WTC11 (cell line): Measurements from ENCODE around the gene KAT8. TPM values are rescaled to one million over a fixed set of nuclear protein-coding genes. Genes with fewer than 3 reads are reported as not detected.

Source experiments
- ATAC-seq: fragments of 200-7000 bp; cut with Tn5 transposase; 2 replicates; pipeline ENCODE4 v1.10.0; 2021; ENCODE audit warnings: mild to moderate bottlenecking, moderate library complexity
- CTCF ChIA-PET: fragments of 300-600 bp; sonication (Branson Sonifier 250); formaldehyde crosslinking; loops from one replicate; lab custom pipeline; 2021; ENCODE audit warnings: antibody characterized with exemption; lab: Charles Lee
- POLR2A ChIA-PET: fragments of 350-600 bp; sonication (Branson Sonifier 250); formaldehyde crosslinking; loops from one replicate; lab custom pipeline; 2021; ENCODE audit warnings: antibody characterized with exemption; lab: Charles Lee
- DNase-seq: peaks from one replicate; pipeline ENCODE4 v3.0.0; 2021; ENCODE audit warnings: low spot score
- H3K27ac Mint-ChIP-seq: 2 replicates; pipeline ENCODE4 v1.8.0; 2021; ENCODE audit warnings: mixed read lengths
- H3K27me3 Mint-ChIP-seq: 2 replicates; pipeline ENCODE4 v1.8.0; 2021; ENCODE audit warnings: low read depth, mild to moderate bottlenecking, moderate library complexity, mixed read lengths
- H3K36me3 Mint-ChIP-seq: 2 replicates; pipeline ENCODE4 v1.8.0; 2021; ENCODE audit warnings: mixed read lengths
- H3K4me1 Mint-ChIP-seq: 2 replicates; pipeline ENCODE4 v1.8.0; 2022; ENCODE audit warnings: mixed read lengths
- H3K4me3 Mint-ChIP-seq: 2 replicates; pipeline ENCODE4 v1.8.0; 2021; ENCODE audit warnings: mild to moderate bottlenecking, moderate library complexity, mixed read lengths
- H3K9me3 Mint-ChIP-seq: 2 replicates; pipeline ENCODE4 v1.8.0; 2021; ENCODE audit warnings: mixed read lengths
- CREM ChIP-seq: sonication (generic); formaldehyde crosslinking; IDR thresholded peaks from 2 replicates; pipeline ENCODE4 v1.8.1; 2022; ENCODE audit warnings: mild to moderate bottlenecking, missing genetic modification reagents, moderate library complexity
- GABPB1 ChIP-seq: sonication (generic); formaldehyde crosslinking; IDR thresholded peaks from 2 replicates; pipeline ENCODE4 v1.8.1; 2023; ENCODE audit warnings: mild to moderate bottlenecking, missing genetic modification reagents
- KAT7 ChIP-seq: sonication (generic); formaldehyde crosslinking; IDR thresholded peaks from 2 replicates; pipeline ENCODE4 v1.8.1; 2023; ENCODE audit warnings: missing genetic modification reagents, mild to moderate bottlenecking, borderline replicate concordance
- NR2C2 ChIP-seq: sonication (generic); formaldehyde crosslinking; IDR thresholded peaks from 2 replicates; pipeline ENCODE4 v1.8.0; 2022; ENCODE audit warnings: mild to moderate bottlenecking, missing genetic modification reagents
- SOX15 ChIP-seq: fragments of 250-450 bp; sonication (Bioruptor Pico); IDR thresholded peaks from 2 replicates; pipeline ENCODE4 v1.9.0; 2021; ENCODE audit warnings: mild to moderate bottlenecking
- TEAD1 ChIP-seq: sonication (generic); formaldehyde crosslinking; IDR thresholded peaks from 2 replicates; pipeline ENCODE4 v1.8.0; 2022; ENCODE audit warnings: mild to moderate bottlenecking, missing genetic modification reagents
- ZNF263 ChIP-seq: sonication (generic); formaldehyde crosslinking; IDR thresholded peaks from 2 replicates; pipeline ENCODE4 v1.8.1; 2022; ENCODE audit warnings: low read depth, mild to moderate bottlenecking, moderate library complexity, missing genetic modification reagents
- ZNF396 ChIP-seq: fragments of 250-450 bp; sonication (Bioruptor Pico); IDR thresholded peaks from 2 replicates; pipeline ENCODE4 v1.8.0; 2021; ENCODE audit warnings: mild to moderate bottlenecking, moderate library complexity, borderline replicate concordance
- ZNF423 ChIP-seq: fragments of 250-450 bp; sonication (Bioruptor Pico); IDR thresholded peaks from 2 replicates; pipeline ENCODE4 v2.1.2; 2022; ENCODE audit warnings: mild to moderate bottlenecking, moderate library complexity
- total RNA-seq: library from RNA; stranded (reverse); gene quantifications from 3 replicates; pipeline ENCODE4 v1.2.3, GENCODE V29; 2021
- TF ChIP-seq, protein P1 (sequence below): fragments of 250-450 bp; sonication (Bioruptor Pico); IDR thresholded peaks from 2 replicates; pipeline ENCODE4 v1.8.0; 2021; ENCODE audit warnings: mild to moderate bottlenecking
- TF ChIP-seq, protein P2 (sequence below): fragments of 250-450 bp; sonication (Bioruptor Pico); IDR thresholded peaks from 2 replicates; pipeline ENCODE4 v2.1.2; 2022; ENCODE audit warnings: mild to moderate bottlenecking, moderate library complexity
- TF ChIP-seq, protein P3 (sequence below): sonication (generic); formaldehyde crosslinking; IDR thresholded peaks from 2 replicates; pipeline ENCODE4 v1.8.1; 2023; ENCODE audit warnings: mild to moderate bottlenecking, moderate library complexity, missing genetic modification reagents
- TF ChIP-seq, protein P4 (sequence below): fragments of 250-450 bp; sonication (Bioruptor Pico); IDR thresholded peaks from 2 replicates; pipeline ENCODE4 v1.9.0; 2021; ENCODE audit warnings: mild to moderate bottlenecking, borderline replicate concordance
- TF ChIP-seq, protein P5 (sequence below): sonication (generic); formaldehyde crosslinking; IDR thresholded peaks from 2 replicates; pipeline ENCODE4 v1.8.0; 2023; ENCODE audit warnings: missing genetic modification reagents, mild to moderate bottlenecking, borderline replicate concordance
- TF ChIP-seq, protein P6 (sequence below): sonication (generic); formaldehyde crosslinking; IDR thresholded peaks from 2 replicates; pipeline ENCODE4 v1.8.1; 2023; ENCODE audit warnings: mild to moderate bottlenecking, missing genetic modification reagents, borderline replicate concordance

The KAT8 gene
- total RNA-seq, 1 experiment from 2014 or later = 70.8 TPM

DNA sequence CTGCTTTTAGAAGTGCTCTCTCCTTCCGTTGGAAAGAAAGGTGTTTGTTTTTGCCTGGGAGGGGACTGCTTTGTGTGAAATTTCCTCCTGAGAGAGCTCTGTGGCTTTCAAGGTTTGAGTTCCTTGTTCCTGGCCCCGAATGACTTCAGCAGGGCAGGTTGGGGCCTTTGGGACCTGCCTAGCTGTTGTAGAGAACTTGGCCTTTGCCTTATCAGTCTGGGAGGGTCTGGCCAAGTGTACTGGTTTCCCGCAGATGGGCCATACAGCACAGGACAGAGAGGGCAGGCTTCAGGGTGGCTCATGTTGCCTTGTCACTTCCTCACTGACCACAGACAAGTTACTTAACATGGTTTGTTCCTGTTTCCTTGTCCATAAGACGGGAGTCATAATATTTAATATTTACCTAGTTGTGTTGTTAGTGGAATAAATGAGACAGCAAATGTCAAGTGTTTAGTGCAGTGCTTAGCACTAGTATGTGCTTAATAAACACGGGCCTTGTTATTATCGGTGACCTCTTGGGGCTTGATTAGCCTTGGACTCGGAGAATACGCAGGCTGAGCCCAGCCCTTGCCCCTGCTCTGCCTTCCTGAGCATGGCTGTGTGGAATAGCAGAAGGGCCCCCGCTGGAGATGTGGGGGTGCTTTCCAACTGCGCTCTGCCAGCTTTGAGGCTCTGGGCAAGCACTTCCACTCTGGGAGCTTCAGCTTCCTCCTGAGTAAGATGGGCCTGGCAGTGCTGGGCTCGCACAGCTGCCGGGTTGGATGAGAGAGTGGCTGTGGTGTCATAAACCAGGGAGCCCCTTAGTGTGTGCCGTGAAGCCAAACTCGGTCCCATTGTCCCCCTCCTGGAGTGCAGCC is 11.5 kb downstream of the KAT8 start (continued):
- no peak for TF ChIP-seq TEAD1 (CRISPR knock-in tag)

DNA sequence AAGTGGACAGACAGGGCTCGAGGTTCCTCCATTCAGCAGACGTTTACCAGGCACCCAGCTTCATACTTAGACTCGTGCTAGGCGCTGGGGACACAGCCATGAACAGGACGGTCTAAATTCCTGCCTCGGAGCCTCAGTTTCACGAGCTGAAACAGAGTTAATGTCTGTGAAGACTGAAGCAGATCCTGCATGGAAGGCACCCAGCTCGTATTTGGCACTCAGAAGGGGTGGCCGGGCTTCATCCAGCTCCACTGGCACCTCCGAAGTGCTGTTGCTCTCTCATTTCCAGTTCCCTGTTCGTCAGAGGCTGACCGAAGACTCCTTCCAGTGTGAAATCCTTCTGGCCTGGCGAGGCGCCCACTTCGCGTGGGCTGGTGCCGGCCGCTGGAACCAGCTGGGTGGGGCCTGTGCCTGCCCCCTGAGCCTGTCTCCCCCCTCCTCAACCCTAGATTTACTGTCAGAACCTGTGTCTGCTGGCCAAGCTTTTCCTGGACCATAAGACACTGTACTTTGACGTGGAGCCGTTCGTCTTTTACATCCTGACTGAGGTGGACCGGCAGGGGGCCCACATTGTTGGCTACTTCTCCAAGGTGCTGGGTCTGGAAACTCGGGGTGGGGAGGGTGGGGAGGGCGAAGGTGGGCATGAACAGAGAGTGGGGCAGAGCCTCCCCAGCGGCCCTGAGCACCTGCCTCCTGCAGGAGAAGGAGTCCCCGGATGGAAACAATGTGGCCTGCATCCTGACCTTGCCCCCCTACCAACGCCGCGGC is 12.3 kb downstream of the KAT8 start:
- POLR2A ChIA-PET = interaction anchor here (0.9 to 1.8 kb wide), 4 partner anchors 9 to 50 kb away, joined by 3 to 20 read pairs (median 4); partner anchors contain the start of genes FUS and KAT8
- ATAC-seq = no peak
- no peaks in the 10 kb centered on the region for H3K27me3 Mint-ChIP-seq
- H3K9me3 Mint-ChIP-seq = no peaks in the 10 kb centered on the region
- peaks cover 44% of the 10 kb centered on the region for H3K4me1 Mint-ChIP-seq
- CTCF ChIA-PET = interaction anchor here (1.8 to 3.3 kb wide), 3 partner anchors 12 to 145 kb away, joined by 10 to 25 read pairs (median 12); partner anchors contain the start of genes HSD3B7 and KAT8
- DNase-seq = no peak
- H3K36me3 Mint-ChIP-seq = peaks cover 31% of the 10 kb centered on the region
- peak overlapping the region; percentile 66 for H3K27ac Mint-ChIP-seq
- no peak overlapping the region for H3K4me3 Mint-ChIP-seq
- TF ChIP-seq, protein P1, sequence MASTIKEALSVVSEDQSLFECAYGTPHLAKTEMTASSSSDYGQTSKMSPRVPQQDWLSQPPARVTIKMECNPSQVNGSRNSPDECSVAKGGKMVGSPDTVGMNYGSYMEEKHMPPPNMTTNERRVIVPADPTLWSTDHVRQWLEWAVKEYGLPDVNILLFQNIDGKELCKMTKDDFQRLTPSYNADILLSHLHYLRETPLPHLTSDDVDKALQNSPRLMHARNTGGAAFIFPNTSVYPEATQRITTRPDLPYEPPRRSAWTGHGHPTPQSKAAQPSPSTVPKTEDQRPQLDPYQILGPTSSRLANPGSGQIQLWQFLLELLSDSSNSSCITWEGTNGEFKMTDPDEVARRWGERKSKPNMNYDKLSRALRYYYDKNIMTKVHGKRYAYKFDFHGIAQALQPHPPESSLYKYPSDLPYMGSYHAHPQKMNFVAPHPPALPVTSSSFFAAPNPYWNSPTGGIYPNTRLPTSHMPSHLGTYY (CRISPR knock-in tag) = no peak
- TF ChIP-seq, protein P2, sequence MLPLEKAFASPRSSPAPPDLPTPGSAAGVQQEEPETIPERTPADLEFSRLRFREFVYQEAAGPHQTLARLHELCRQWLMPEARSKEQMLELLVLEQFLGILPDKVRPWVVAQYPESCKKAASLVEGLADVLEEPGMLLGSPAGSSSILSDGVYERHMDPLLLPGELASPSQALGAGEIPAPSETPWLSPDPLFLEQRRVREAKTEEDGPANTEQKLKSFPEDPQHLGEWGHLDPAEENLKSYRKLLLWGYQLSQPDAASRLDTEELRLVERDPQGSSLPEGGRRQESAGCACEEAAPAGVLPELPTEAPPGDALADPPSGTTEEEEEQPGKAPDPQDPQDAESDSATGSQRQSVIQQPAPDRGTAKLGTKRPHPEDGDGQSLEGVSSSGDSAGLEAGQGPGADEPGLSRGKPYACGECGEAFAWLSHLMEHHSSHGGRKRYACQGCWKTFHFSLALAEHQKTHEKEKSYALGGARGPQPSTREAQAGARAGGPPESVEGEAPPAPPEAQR (CRISPR knock-in tag) = no peak
- no peak for TF ChIP-seq NR2C2
- TF ChIP-seq, protein P3, sequence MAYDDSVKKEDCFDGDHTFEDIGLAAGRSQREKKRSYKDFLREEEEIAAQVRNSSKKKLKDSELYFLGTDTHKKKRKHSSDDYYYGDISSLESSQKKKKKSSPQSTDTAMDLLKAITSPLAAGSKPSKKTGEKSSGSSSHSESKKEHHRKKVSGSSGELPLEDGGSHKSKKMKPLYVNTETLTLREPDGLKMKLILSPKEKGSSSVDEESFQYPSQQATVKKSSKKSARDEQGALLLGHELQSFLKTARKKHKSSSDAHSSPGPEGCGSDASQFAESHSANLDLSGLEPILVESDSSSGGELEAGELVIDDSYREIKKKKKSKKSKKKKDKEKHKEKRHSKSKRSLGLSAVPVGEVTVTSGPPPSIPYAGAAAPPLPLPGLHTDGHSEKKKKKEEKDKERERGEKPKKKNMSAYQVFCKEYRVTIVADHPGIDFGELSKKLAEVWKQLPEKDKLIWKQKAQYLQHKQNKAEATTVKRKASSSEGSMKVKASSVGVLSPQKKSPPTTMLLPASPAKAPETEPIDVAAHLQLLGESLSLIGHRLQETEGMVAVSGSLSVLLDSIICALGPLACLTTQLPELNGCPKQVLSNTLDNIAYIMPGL (CRISPR knock-in tag) = no peak
- no peak for TF ChIP-seq ZNF423
- no peak for TF ChIP-seq ZNF263 (CRISPR knock-in tag)
- no peak for TF ChIP-seq ZNF396 (CRISPR knock-in tag)
- TF ChIP-seq, protein P4, sequence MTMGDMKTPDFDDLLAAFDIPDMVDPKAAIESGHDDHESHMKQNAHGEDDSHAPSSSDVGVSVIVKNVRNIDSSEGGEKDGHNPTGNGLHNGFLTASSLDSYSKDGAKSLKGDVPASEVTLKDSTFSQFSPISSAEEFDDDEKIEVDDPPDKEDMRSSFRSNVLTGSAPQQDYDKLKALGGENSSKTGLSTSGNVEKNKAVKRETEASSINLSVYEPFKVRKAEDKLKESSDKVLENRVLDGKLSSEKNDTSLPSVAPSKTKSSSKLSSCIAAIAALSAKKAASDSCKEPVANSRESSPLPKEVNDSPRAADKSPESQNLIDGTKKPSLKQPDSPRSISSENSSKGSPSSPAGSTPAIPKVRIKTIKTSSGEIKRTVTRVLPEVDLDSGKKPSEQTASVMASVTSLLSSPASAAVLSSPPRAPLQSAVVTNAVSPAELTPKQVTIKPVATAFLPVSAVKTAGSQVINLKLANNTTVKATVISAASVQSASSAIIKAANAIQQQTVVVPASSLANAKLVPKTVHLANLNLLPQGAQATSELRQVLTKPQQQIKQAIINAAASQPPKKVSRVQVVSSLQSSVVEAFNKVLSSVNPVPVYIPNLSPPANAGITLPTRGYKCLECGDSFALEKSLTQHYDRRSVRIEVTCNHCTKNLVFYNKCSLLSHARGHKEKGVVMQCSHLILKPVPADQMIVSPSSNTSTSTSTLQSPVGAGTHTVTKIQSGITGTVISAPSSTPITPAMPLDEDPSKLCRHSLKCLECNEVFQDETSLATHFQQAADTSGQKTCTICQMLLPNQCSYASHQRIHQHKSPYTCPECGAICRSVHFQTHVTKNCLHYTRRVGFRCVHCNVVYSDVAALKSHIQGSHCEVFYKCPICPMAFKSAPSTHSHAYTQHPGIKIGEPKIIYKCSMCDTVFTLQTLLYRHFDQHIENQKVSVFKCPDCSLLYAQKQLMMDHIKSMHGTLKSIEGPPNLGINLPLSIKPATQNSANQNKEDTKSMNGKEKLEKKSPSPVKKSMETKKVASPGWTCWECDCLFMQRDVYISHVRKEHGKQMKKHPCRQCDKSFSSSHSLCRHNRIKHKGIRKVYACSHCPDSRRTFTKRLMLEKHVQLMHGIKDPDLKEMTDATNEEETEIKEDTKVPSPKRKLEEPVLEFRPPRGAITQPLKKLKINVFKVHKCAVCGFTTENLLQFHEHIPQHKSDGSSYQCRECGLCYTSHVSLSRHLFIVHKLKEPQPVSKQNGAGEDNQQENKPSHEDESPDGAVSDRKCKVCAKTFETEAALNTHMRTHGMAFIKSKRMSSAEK = no peak
- TF ChIP-seq SOX15 (CRISPR knock-in tag) = no peak
- TF ChIP-seq KAT7 (CRISPR knock-in tag) = no peak
- TF ChIP-seq, protein P5, sequence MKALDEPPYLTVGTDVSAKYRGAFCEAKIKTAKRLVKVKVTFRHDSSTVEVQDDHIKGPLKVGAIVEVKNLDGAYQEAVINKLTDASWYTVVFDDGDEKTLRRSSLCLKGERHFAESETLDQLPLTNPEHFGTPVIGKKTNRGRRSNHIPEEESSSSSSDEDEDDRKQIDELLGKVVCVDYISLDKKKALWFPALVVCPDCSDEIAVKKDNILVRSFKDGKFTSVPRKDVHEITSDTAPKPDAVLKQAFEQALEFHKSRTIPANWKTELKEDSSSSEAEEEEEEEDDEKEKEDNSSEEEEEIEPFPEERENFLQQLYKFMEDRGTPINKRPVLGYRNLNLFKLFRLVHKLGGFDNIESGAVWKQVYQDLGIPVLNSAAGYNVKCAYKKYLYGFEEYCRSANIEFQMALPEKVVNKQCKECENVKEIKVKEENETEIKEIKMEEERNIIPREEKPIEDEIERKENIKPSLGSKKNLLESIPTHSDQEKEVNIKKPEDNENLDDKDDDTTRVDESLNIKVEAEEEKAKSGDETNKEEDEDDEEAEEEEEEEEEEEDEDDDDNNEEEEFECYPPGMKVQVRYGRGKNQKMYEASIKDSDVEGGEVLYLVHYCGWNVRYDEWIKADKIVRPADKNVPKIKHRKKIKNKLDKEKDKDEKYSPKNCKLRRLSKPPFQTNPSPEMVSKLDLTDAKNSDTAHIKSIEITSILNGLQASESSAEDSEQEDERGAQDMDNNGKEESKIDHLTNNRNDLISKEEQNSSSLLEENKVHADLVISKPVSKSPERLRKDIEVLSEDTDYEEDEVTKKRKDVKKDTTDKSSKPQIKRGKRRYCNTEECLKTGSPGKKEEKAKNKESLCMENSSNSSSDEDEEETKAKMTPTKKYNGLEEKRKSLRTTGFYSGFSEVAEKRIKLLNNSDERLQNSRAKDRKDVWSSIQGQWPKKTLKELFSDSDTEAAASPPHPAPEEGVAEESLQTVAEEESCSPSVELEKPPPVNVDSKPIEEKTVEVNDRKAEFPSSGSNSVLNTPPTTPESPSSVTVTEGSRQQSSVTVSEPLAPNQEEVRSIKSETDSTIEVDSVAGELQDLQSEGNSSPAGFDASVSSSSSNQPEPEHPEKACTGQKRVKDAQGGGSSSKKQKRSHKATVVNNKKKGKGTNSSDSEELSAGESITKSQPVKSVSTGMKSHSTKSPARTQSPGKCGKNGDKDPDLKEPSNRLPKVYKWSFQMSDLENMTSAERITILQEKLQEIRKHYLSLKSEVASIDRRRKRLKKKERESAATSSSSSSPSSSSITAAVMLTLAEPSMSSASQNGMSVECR (CRISPR knock-in tag) = no peak
- no peak for TF ChIP-seq GABPB1 (CRISPR knock-in tag)
- no peak for TF ChIP-seq CREM (CRISPR knock-in tag)
- TF ChIP-seq, protein P6, sequence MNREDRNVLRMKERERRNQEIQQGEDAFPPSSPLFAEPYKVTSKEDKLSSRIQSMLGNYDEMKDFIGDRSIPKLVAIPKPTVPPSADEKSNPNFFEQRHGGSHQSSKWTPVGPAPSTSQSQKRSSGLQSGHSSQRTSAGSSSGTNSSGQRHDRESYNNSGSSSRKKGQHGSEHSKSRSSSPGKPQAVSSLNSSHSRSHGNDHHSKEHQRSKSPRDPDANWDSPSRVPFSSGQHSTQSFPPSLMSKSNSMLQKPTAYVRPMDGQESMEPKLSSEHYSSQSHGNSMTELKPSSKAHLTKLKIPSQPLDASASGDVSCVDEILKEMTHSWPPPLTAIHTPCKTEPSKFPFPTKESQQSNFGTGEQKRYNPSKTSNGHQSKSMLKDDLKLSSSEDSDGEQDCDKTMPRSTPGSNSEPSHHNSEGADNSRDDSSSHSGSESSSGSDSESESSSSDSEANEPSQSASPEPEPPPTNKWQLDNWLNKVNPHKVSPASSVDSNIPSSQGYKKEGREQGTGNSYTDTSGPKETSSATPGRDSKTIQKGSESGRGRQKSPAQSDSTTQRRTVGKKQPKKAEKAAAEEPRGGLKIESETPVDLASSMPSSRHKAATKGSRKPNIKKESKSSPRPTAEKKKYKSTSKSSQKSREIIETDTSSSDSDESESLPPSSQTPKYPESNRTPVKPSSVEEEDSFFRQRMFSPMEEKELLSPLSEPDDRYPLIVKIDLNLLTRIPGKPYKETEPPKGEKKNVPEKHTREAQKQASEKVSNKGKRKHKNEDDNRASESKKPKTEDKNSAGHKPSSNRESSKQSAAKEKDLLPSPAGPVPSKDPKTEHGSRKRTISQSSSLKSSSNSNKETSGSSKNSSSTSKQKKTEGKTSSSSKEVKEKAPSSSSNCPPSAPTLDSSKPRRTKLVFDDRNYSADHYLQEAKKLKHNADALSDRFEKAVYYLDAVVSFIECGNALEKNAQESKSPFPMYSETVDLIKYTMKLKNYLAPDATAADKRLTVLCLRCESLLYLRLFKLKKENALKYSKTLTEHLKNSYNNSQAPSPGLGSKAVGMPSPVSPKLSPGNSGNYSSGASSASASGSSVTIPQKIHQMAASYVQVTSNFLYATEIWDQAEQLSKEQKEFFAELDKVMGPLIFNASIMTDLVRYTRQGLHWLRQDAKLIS = no peak
